HT1080 (cell line): ENCODE measurements around the gene PDHB. TPM values are rescaled to one million over a fixed set of nuclear protein-coding genes. Genes with fewer than 3 reads are reported as not detected.

Experiments
- DNase-seq: peaks from one replicate; pipeline ENCODE4 v3.0.0-alpha.2; 2015; ENCODE audit warnings: low read depth
- total RNA-seq: library from RNA; depleted of rRNA; stranded (reverse); fragments of >200 nt; shearing (Covaris generic); gene quantifications from 2 replicates; pipeline ENCODE4 v1.2.3, GENCODE V29; 2014; rRNA removed

PDHB gene
- total RNA-seq, 1 experiment from 2014 or later: 78.8 TPM

- DNase-seq: peak; percentile 61
These were observed 29.2 kb downstream of the PDHB start for GRCh38 chr3:58404396-58404795.

GRCh38 chr3:58403513-58404109, 30.0 kb downstream of the PDHB start:
- DNase-seq: no peak

DNA sequence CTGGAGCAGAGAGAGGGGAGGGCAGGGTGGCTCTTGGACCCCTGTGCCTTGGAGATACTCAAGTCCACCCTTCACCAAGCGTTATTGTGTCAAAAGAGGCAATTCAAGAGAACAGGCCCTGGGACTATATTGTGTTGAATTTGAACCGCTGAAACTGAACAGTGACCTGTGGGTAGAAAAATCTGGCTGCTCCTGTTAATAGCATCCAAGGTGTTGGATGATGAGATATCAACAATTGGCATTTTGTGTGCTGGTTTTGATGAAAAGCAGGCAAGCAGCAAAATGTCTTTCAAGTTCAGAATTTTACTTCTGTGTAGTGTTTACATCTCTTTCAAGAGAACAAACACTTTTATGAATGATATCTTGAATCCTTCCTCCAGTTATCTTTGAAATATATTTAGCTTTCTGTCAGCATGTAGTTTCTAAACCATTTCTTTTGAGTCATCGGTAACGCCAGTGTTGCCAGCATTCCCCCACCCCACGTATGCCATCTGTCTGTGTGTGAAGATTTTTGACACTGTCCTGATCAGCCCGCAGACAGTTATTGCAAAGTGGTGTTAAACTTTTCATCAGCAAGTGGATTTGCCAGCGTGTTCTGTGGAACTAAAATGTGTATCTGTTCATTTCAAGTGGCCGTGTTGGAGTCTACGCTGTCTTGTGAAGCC, 34.8 kb downstream of the PDHB start:
- no peak for DNase-seq

DNA sequence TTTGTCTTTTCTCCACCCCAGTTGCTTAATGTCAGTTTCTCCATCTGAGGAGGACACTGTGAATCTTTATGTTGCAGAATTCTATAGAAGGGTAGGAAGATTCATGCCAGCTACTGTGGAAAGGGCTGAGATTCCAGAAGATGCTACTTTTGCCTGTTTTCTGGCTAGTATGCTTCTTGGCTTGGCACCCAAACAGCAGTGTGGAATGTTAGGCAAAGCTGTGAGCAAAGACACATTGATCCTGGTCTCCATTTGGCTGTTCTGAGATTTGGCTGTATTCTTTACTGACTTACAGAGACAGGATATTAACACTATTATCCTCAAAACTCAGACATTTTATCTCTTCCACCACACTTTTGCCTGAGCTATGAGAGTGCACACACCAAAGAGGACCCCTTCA, 39.3 kb downstream of the PDHB start:
- no peak for DNase-seq

- no peak for DNase-seq
These were observed 41.5 kb downstream of the PDHB start for GRCh38 chr3:58392181-58392580.

DNA sequence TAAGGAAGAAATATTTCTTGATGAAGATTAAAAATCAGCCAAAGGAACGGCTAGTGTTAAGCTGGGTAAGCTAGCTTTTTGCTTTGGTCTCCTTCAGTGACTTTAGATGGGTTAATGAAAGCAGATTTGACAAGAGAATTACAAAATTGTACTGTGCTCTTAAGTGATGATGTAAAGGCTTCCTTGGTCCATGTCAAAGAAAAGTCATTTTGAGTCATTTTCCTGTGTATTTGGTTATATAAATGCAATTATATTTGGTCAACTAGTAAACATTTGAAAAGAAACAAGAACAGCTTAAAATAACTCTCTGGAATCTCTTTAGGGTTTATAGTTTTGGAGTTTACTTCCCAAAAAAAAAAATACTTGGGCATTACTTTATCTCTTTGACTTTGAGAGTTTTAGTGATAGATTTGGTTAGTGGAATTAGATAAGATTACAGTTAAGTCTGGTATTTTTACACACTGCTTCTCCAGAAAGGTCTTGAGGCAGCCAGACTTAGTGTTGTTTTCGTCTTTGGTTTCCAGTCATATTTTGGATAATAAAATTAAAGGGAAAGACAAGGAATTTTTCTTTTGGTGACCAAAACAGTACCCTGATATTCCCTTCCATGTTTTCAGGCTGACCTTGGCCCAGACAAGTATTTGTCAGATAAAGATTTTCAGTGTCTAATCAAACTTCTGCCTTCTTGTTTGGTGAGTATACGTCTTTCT, 42.3 kb downstream of the PDHB start:
- no peak for DNase-seq

GRCh38 chr3:58388550-58389091, 45.0 kb downstream of the PDHB start:
- no peak for DNase-seq

DNA sequence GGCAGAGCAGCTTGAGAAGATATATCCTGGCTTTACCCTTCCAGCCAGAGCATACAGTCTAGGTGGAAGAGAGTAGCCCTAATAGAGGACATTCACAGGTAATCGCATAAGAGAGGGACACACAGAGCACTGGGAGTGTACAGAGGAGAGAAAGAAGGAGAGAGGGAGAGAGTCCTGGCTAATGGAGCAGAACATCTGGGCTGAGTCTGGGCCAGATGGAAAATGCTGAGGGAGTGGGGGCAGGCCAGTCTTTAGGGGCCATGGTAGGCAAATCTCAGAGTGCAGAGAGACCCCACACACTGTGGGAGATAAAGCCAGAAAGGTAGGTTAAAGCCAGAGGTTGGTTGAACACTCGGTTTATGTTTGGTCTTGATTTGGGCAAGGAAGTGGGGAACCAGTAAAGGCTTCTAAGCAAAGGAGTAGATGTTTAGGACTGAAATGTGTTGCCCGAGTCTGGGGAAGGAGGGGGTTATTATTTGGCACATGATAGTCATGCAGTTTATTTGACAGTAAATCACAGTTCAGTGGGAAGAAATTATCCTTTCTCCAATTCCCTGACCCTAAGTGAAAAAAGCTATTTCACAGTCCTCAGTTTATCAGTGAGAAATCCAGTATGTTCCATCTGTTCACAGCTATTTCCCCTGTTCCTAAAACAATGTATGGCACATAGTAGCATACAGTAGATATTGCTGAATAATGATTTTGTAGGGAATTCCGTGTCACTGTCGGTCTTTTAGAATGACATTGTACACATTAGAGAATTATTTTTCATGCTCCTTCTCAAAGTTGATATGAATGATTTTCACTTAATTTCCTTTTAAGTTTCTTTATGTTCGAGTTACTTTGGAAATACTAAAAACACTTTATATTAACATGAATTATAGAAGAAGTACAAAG, 45.7 kb downstream of the PDHB start:
- DNase-seq: no peak

GRCh38 chr3:58386626-58387365, 46.8 kb downstream of the PDHB start:
- DNase-seq: peak; percentile 80

DNA sequence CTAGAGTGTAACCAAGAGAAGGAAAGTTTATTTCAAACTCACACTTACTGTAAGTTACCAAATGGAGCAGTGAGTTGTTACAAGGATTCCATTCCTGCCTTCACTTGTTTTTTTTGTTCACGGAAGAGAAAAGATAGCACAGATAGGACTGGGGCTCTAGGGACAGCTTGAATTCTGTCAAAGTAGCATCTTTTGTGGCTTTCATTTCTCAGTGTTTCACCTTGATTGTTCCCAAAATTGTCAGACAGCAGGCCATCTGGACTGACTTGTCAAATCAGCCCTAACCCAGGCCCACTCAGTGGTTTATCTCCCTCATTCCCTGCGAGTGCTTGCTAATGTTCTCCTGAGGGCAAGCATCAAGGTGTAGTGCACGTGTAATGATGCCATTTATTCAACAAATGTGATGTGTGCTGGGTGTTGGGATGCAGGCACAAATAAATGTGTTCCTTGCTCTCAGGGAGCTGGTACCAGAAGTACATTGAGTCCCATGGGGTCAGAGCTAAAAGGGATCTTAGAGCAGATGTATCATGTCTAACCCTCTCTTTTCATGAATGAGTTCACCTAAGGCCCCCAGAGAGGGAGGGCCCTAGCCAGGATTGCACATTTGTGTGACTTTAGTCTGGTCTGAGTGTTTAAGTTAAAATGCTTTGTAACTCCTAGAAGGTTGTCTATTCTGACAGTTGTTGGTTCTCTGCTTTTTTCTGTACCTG, 49.1 kb downstream of the PDHB start:
- no peak for DNase-seq

DNA sequence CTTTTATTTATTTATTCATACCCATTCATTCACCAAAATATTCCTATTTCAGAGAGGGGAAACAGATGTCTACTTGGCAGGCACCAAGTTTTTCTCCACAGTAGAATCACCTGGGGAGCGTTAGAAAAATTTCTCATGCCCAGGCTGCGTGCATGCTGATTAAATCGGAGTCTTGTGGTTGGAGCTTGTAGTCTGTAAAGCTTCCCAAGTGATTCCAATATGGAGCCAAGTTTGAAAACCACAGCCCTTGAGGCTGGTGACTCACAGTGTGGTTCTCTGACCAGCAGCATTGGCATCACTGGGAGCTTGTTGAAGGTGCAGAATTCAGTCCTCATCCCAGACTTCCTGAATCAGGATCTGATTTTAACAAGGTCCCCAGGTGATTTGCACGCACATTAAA, 49.7 kb downstream of the PDHB start:
- DNase-seq: peak; percentile 99

DNA sequence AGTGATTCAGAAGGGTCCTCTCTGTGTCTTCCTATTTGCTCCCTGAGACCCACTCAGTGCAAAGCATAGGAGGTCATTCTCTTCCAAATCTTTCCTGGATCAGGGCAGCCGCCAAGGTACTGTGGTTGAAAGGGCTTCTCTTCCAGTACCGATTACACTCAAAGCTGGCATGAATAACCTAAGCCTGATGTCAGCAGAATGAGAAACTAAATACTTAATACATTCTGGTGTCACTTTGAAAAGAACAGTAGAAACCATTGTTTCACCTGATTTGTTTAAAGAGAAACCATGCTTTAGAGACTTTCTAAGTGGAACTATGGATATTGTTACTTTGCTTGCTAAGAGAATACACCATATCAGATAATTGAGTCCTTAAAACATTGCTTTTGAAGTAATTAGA, 50.2 kb downstream of the PDHB start:
- peak; percentile 63 for DNase-seq

DNA sequence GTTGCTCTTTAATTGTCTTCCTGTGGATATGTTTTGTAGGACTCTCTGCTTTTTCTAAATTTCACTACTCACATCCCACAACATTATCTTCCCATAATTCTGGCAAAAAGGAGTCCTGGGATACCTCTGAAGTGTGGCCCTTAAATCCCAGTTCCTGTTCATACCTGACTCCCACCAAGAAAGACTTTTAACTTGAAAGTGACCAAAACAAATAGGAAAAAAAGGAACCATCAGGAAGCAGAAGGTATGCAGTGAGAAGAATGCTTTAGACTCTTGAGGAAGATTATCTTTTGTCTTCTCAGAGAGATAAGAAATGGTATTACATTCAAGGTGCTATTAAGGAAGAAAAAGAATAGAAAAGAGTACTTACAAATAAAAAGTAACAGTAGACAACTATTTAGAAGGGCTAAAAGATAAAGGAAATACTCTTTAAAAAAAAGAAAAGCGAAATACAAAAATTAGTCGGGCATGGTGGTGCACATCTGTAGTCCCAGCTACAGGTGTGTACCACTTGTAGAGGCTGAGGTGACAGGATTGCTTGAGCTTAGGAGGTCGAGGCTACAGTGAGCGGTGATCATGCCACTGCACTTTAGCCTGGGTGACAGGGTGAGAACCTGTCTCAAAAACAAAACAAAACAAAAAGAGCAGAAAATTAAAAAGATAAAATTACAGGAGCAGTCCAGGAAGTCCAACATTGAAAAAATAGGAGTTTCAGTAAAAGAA, 54.1 kb downstream of the PDHB start:
- no peak for DNase-seq

- no peak for DNase-seq
These were observed 55.9 kb downstream of the PDHB start for GRCh38 chr3:58377750-58378149.

Other genes starting within 250 kb of the PDHB start
- gene DNASE1L3, start 222.9 kb downstream of the PDHB start, total RNA-seq: not detected in 2 replicates
- 11.4 and 13.9 TPM in 2 replicates for gene ABHD6, start 196.0 kb downstream of the PDHB start, total RNA-seq
- gene RPP14, start 127.6 kb downstream of the PDHB start, total RNA-seq: 20.0 and 23.0 TPM in 2 replicates
- 10.1 and 11.6 TPM in 2 replicates for gene HTD2, start 127.3 kb downstream of the PDHB start, total RNA-seq
- gene PXK, start 100.9 kb downstream of the PDHB start, total RNA-seq: 19.6 and 23.3 TPM in 2 replicates
- gene KCTD6, start 58.3 kb upstream of the PDHB start, total RNA-seq: 5.8 and 10.2 TPM in 2 replicates
- 61.4 and 69.8 TPM in 2 replicates for gene ACOX2, start 103.4 kb upstream of the PDHB start, total RNA-seq
- 0.02 TPM in 1 of 2 replicates, not detected in the other for gene FAM107A, start 143.6 kb upstream of the PDHB start, total RNA-seq
- gene FAM3D, start 232.9 kb upstream of the PDHB start, total RNA-seq: not detected in 2 replicates